ENCODE results near the gene HLCS. TPM values are rescaled to one million over a fixed set of nuclear protein-coding genes. Genes with fewer than 3 reads are reported as not detected.
A peak's percentile ranks its signal among the peaks of the same experiment; 100 is the strongest.

HLCS gene
- total RNA-seq, 4 donors from 2014 or later = 3.1 to 19.4 (median 8.9) TPM

DNA sequence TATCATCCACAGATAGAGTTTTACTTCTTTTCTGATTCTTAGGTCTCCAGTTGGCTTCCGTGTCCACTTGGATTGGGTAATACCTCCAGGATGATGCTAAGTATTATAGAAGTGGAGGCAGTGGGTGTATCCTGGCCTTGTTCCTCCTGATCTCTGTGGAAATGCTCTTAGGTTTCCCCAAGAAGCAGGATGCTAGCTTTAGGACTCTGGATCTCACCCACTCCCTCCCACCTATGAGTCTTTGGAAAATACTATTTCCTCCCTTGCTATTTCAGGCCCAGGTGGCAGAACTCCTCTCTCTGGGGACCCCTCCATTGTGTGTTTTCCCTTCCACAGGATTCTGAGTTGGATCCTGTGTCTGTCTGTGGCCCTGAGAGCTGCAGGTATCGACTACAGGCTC lies 180.9 kb downstream of the HLCS start:
- no peak for DNase-seq (ENCODE audit: low spot score in 2 of 2)
- no peak overlapping the region for H3K4me3 ChIP-seq (ENCODE audit: low read depth, poor library complexity, severe bottlenecking)
- WGBS, 2 donors = 82% methylated on average over 2 of the region's 2 CpGs
- no peak for TF ChIP-seq CTCF (IDR thresholded peaks at IDR 0.05)
- TF ChIP-seq POLR2A (IDR thresholded peaks at IDR 0.05) = no peak
- intact Hi-C loops (cut with DNase I; ENCODE audit: low total_unique reads) = no loop called here

GRCh38 chr21:36784947-36785346 lies 181.5 kb downstream of the HLCS start:
- WGBS, 2 donors = 55 to 60% methylated on average over 12 of the region's 12 CpGs
- intact Hi-C loops (cut with DNase I; ENCODE audit: low total_unique reads) = no loop called here
- H3K4me3 ChIP-seq (ENCODE audit: low read depth, poor library complexity, severe bottlenecking) = no peak overlapping the region
- DNase-seq (ENCODE audit: low spot score in 2 of 2) = peak in 1 of 2 donors; percentile 82
- TF ChIP-seq POLR2A (IDR thresholded peaks at IDR 0.05) (no peak), CTCF (IDR thresholded peaks at IDR 0.05) (no peak)

DNA sequence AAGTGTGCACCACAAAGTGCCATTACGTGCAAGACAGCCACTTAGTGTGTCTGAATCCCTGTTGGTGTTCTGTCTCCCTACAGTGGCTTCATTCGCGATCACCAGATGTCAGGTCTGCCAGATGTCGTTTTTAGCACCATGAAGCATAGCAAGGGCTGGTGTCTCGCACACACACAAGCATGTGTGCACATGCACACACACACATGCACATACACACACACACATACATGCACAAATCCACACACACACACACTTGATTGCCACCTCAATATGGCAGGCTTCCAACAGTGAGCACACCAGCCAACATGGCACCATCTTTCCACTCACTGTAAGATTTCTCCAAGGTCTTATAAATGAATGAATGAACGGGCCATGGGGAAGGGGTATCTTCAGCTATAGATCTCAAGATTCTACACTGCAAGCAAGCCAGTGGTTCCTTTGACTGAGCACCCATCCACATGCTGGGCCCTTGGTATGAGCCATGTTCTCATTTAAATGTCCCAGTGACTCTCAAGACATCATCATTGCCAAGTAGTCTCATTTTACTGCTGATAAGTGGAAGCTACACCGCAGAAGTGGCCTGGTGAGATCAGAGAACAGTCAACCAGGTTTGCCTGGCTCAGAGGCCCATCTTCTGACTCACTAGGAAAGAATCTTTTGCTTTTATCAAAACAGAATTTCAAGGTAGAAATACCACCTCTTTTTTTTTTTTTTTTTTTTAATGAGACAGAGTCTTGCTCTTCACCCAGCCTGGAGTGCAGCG lies 182.7 kb downstream of the HLCS start:
- no peak for TF ChIP-seq POLR2A (IDR thresholded peaks at IDR 0.05)
- no peak for TF ChIP-seq CTCF (IDR thresholded peaks at IDR 0.05)
- intact Hi-C loops (cut with DNase I; ENCODE audit: low total_unique reads) = no loop called here
- DNase-seq (ENCODE audit: low spot score in 2 of 2) = no peak
- WGBS, 2 donors = 76 to 85% methylated on average over 8 of the region's 8 CpGs
- H3K4me3 ChIP-seq (ENCODE audit: low read depth, poor library complexity, severe bottlenecking) = no peak overlapping the region

- intact Hi-C loops (cut with DNase I; ENCODE audit: low total_unique reads) = no loop called here
- no peak for DNase-seq (ENCODE audit: low spot score in 2 of 2)
- TF ChIP-seq POLR2A (IDR thresholded peaks at IDR 0.05) (no peak), CTCF (IDR thresholded peaks at IDR 0.05) (no peak)
- WGBS, 2 donors = 78 to 99% methylated on average over 6 of the region's 6 CpGs
- no peak overlapping the region for H3K4me3 ChIP-seq (ENCODE audit: low read depth, poor library complexity, severe bottlenecking)
Measured at GRCh38 chr21:36780861-36781260, 185.6 kb downstream of the HLCS start.

- intact Hi-C loops (cut with DNase I; ENCODE audit: low total_unique reads) = no loop called here
- no peak overlapping the region for H3K4me3 ChIP-seq (ENCODE audit: low read depth, poor library complexity, severe bottlenecking)
- DNase-seq (ENCODE audit: low spot score in 2 of 2) = peak in 1 of 2 donors; percentile 76
- 65 to 66% methylated on average over 10 of the region's 10 CpGs for WGBS, 2 donors
- no peak for TF ChIP-seq CTCF (IDR thresholded peaks at IDR 0.05)
- TF ChIP-seq POLR2A (IDR thresholded peaks at IDR 0.05) = no peak
Measured at GRCh38 chr21:36776981-36777617, 189.4 kb downstream of the HLCS start.
